Testis (tissue), 3 donors: ENCODE results near the gene DDX25. TPM values are rescaled to one million over a fixed set of nuclear protein-coding genes. Genes with fewer than 3 reads are reported as not detected.

Source experiments
- DNase-seq: peaks from one replicate; pipeline ENCODE4 v3.0.0-alpha.2; 2019
- H3K27ac ChIP-seq, 2 donors: fragments of 200-600 bp; sonication (generic); one replicate each; pipeline ENCODE4 v1.5.1; 2019
- H3K27me3 ChIP-seq: fragments of 200-600 bp; sonication (generic); one replicate; pipeline ENCODE4 v1.5.1; 2019
- H3K36me3 ChIP-seq: fragments of 200-600 bp; sonication (generic); one replicate; pipeline ENCODE4 v1.5.1; 2017; ENCODE audit warnings: low read depth; ENCODE audit errors: missing control alignments
- H3K4me1 ChIP-seq: fragments of 200-600 bp; sonication (generic); one replicate; pipeline ENCODE4 v1.5.1; 2019
- H3K4me3 ChIP-seq, 2 donors: fragments of 200-600 bp; sonication (generic); one replicate each; pipeline ENCODE4 v1.5.1; 2017 to 2019
- H3K9me3 ChIP-seq: fragments of 200-600 bp; sonication (generic); one replicate; pipeline ENCODE4 v1.5.1; 2017
- CTCF ChIP-seq, 3 experiments: fragments of 450-650 bp in 2 of 3; fragments of 200-600 bp in 1 of 3; sonication (generic) in 1 of 3; IDR thresholded peaks; one replicate each; pipeline ENCODE4 v1.5.1; 2016 to 2019; ENCODE audit warnings: antibody characterized with exemption in 3 of 3, mild to moderate bottlenecking in 2 of 3, moderate library complexity in 1 of 3
- POLR2A ChIP-seq: fragments of 450-650 bp; IDR thresholded peaks from one replicate; pipeline ENCODE4 v1.6.1; 2017; ENCODE audit warnings: antibody characterized with exemption, mild to moderate bottlenecking, moderate library complexity
- WGBS, 2 donors: methylation state at CpG; one replicate each; pipeline ENCODE4 v1.1.5; 2018; 5-methylcytosine and 5-hydroxymethylcytosine counted together
- intact Hi-C: fragments of 100-400 bp; cut with DNase I; formaldehyde crosslinking; loops from one replicate; pipeline ENCODE4 v1.15.1; 2023; ENCODE audit warnings: low total_unique reads
- polyA plus RNA-seq: library from polyadenylated mRNA; stranded (reverse); fragments of 350-450 nt; fragmentation: Illumina TruSeq; extraction: RNeasy Lipid Tissue Mini Kit (QIAGEN cat#74804); gene quantifications from one replicate; pipeline ENCODE4 v1.2.3, GENCODE V29; 2014; ENCODE audit warnings: low read depth, low replicate concordance; ENCODE audit not compliant: insufficient read depth
- total RNA-seq, 2 donors: library from RNA; depleted of rRNA; stranded (reverse); fragments of >200 nt; gene quantifications; one replicate each; pipeline ENCODE4 v1.2.3, GENCODE V29; 2016

DDX25 gene
- total and polyA plus RNA-seq, 3 donors from 2014 or later: 46.4 to 257 (median 53.8) TPM

GRCh38 chr11:125967515-125967914, 63.2 kb downstream of the DDX25 start:
- TF ChIP-seq POLR2A (no peak), CTCF (IDR thresholded peaks at IDR 0.05) (no peak)
- Histone ChIP-seq H3K4me3 (no peak overlapping the region), H3K9me3 (no peaks in the 10 kb centered on the region), H3K4me1 (no peaks in the 10 kb centered on the region), H3K36me3 (no peaks in the 10 kb centered on the region), H3K27ac (no peak overlapping the region), H3K27me3 (no peaks in the 10 kb centered on the region)
- WGBS, 2 donors: 91 to 98% methylated on average over 4 of the region's 4 CpGs
- intact Hi-C loops: no loop called here
- no peak for DNase-seq

- intact Hi-C loops: no loop called here
- TF ChIP-seq POLR2A: no peak
- no peak for TF ChIP-seq CTCF (IDR thresholded peaks at IDR 0.05)
- Histone ChIP-seq H3K36me3 (no peaks in the 10 kb centered on the region), H3K27ac (no peak overlapping the region), H3K4me3 (no peak overlapping the region), H3K4me1 (no peaks in the 10 kb centered on the region), H3K27me3 (no peaks in the 10 kb centered on the region), H3K9me3 (no peaks in the 10 kb centered on the region)
- no peak for DNase-seq
- WGBS, 2 donors: 78 to 81% methylated on average over 7 of the region's 7 CpGs
Observed at GRCh38 chr11:125968354-125968753, 64.0 kb downstream of the DDX25 start.

- H3K9me3 ChIP-seq: no peaks in the 10 kb centered on the region
- H3K4me3 ChIP-seq: no peak overlapping the region
- H3K27ac ChIP-seq: no peak overlapping the region
- WGBS, 2 donors: 68 to 72% methylated on average over 6 of the region's 6 CpGs
- TF ChIP-seq POLR2A (no peak), CTCF (IDR thresholded peaks at IDR 0.05) (no peak)
- no peaks in the 10 kb centered on the region for H3K36me3 ChIP-seq
- DNase-seq: no peak
- no peaks in the 10 kb centered on the region for H3K27me3 ChIP-seq
- intact Hi-C loops: no loop called here
- no peaks in the 10 kb centered on the region for H3K4me1 ChIP-seq
Observed at GRCh38 chr11:125971618-125972017, 67.3 kb downstream of the DDX25 start.

- intact Hi-C loops: no loop called here
- Histone ChIP-seq H3K36me3 (no peaks in the 10 kb centered on the region), H3K27me3 (no peaks in the 10 kb centered on the region), H3K4me3 (no peak overlapping the region), H3K27ac (no peak overlapping the region), H3K9me3 (no peaks in the 10 kb centered on the region), H3K4me1 (peaks cover 5% of the 10 kb centered on the region)
- DNase-seq: no peak
- TF ChIP-seq CTCF (IDR thresholded peaks at IDR 0.05): no peak
- no peak for TF ChIP-seq POLR2A
Observed at GRCh38 chr11:125974284-125974683, 70.0 kb downstream of the DDX25 start.

GRCh38 chr11:125975634-125976033, 71.3 kb downstream of the DDX25 start:
- H3K27ac ChIP-seq: no peak overlapping the region
- H3K4me1 ChIP-seq: peaks cover 7% of the 10 kb centered on the region
- no peak overlapping the region for H3K4me3 ChIP-seq
- no peak for DNase-seq
- WGBS, 2 donors: 86 to 92% methylated on average over 6 of the region's 6 CpGs
- intact Hi-C loops: no loop called here
- no peaks in the 10 kb centered on the region for H3K27me3 ChIP-seq
- H3K36me3 ChIP-seq: no peaks in the 10 kb centered on the region
- no peaks in the 10 kb centered on the region for H3K9me3 ChIP-seq
- no peak for TF ChIP-seq CTCF (IDR thresholded peaks at IDR 0.05)
- TF ChIP-seq POLR2A: no peak
